HL-60 (cell line): ENCODE data around the gene APPBP2.

Experiments used
- DNase-seq, 2 experiments: peaks; one replicate each; pipeline ENCODE4 v3.0.0-alpha.2; 2010 to 2020; ENCODE audit warnings: low read depth in 1 of 2, low spot score in 1 of 2
- H3K27ac ChIP-seq: fragments of 250-450 bp; sonication (Bioruptor Pico); replicated peaks from 2 replicates; pipeline ENCODE4 v1.5.1; 2020; ENCODE audit warnings: mild to moderate bottlenecking, moderate library complexity
- H3K27me3 ChIP-seq: fragments of 250-450 bp; sonication (Bioruptor Pico); 2 replicates; pipeline ENCODE4 v1.5.1; 2021; ENCODE audit warnings: mild to moderate bottlenecking, moderate library complexity; ENCODE audit not compliant: insufficient read depth, poor library complexity, severe bottlenecking
- H3K4me3 ChIP-seq: replicated peaks from 2 replicates; pipeline ENCODE4 v1.5.1; 2011; ENCODE audit warnings: mild to moderate bottlenecking, control low read depth, low read length; ENCODE audit not compliant: insufficient read depth
- GABPA ChIP-seq: IDR thresholded peaks from 2 replicates; pipeline ENCODE4 v1.6.1; 2012; ENCODE audit warnings: low read depth
- POLR2AphosphoS5 ChIP-seq: IDR thresholded peaks from 2 replicates; pipeline ENCODE4 v1.6.1; 2012; ENCODE audit warnings: low read depth
- REST ChIP-seq: IDR thresholded peaks from 2 replicates; pipeline ENCODE4 v1.6.1; 2012; ENCODE audit warnings: low read depth; ENCODE audit not compliant: insufficient replicate concordance
- SPI1 ChIP-seq: IDR thresholded peaks from 2 replicates; pipeline ENCODE4 v1.6.1; 2012; ENCODE audit warnings: low read depth, mild to moderate bottlenecking, borderline replicate concordance
- TF ChIP-seq, protein P1 (sequence below): IDR thresholded peaks from one replicate; pipeline ENCODE4 v1.5.1; 2011; ENCODE audit warnings: low read length, control low read depth, inconsistent platforms; ENCODE audit not compliant: insufficient read depth

The APPBP2 gene

DNA sequence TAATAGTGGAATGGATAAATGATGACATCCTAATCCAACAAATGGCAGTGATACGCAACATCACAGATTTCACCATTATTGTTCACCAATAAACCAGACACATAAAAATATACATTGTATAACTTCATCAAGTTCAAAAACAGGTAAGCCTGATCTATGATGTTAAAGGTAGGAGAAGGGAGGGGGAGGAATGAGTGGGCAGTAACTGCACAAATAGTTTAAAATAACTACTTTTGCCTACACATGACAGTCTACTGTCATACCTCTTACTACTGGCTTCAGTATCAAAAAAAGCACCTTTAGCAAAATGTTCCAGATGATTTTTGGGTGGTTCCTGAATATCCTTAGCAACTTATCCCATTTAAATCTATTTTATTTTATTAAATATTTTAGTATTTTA, 75.0 kb downstream of the APPBP2 start:
- no peak for DNase-seq
- no peak for TF ChIP-seq REST
- TF ChIP-seq POLR2AphosphoS5 = no peak
- TF ChIP-seq, protein P1, sequence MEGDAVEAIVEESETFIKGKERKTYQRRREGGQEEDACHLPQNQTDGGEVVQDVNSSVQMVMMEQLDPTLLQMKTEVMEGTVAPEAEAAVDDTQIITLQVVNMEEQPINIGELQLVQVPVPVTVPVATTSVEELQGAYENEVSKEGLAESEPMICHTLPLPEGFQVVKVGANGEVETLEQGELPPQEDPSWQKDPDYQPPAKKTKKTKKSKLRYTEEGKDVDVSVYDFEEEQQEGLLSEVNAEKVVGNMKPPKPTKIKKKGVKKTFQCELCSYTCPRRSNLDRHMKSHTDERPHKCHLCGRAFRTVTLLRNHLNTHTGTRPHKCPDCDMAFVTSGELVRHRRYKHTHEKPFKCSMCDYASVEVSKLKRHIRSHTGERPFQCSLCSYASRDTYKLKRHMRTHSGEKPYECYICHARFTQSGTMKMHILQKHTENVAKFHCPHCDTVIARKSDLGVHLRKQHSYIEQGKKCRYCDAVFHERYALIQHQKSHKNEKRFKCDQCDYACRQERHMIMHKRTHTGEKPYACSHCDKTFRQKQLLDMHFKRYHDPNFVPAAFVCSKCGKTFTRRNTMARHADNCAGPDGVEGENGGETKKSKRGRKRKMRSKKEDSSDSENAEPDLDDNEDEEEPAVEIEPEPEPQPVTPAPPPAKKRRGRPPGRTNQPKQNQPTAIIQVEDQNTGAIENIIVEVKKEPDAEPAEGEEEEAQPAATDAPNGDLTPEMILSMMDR = no peak
- TF ChIP-seq SPI1 = no peak
- TF ChIP-seq GABPA = no peak
- Histone ChIP-seq H3K27me3 (no peaks in the 10 kb centered on the region), H3K4me3 (no peak overlapping the region), H3K27ac (no peak overlapping the region)

GRCh38 chr17:60447375-60447774, 78.7 kb downstream of the APPBP2 start:
- H3K27ac ChIP-seq = no peak overlapping the region
- TF ChIP-seq REST = no peak
- TF ChIP-seq, protein P1 = no peak
- TF ChIP-seq GABPA = no peak
- no peak for TF ChIP-seq POLR2AphosphoS5
- TF ChIP-seq SPI1 = no peak

DNA sequence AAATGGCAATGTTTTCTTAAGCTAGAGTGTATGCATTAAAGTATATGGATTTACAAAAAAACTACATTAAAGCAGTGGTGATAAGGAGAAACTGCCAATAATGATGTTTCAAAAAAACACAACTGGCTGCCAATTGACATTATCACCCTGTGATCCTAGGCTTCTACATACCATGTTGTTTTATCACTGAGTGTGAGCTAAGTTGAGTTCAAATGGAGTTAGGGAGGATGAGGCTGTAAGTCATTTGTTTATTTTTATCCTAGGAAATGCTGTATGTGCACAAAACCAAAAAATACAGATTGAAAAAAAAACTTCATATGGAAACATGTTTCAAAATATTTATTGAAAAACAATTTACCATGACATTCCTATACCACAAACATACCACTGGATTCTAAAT, 80.9 kb downstream of the APPBP2 start:
- H3K27me3 ChIP-seq = no peaks in the 10 kb centered on the region
- DNase-seq = no peak
- no peak for TF ChIP-seq GABPA
- TF ChIP-seq REST = no peak
- TF ChIP-seq, protein P1 = no peak
- no peak for TF ChIP-seq SPI1
- TF ChIP-seq POLR2AphosphoS5 = no peak
- no peak overlapping the region for H3K27ac ChIP-seq
- no peak overlapping the region for H3K4me3 ChIP-seq

More at GRCh38 chr17:60447375-60447774, 78.7 kb downstream of the APPBP2 start:
- no peaks in the 10 kb centered on the region for H3K27me3 ChIP-seq
- no peak overlapping the region for H3K4me3 ChIP-seq
- no peak for DNase-seq
